Measurements from ENCODE around the gene RAP1GAP.

Gene RAP1GAP

GRCh38 chr1:21589618-21590017 is 79.5 kb downstream of the RAP1GAP start:
- DNase-seq: no peak

GRCh38 chr1:21587602-21587953 is 81.6 kb downstream of the RAP1GAP start:
- no peak for DNase-seq

- DNase-seq: no peak
Observed at GRCh38 chr1:21586846-21587601, 82.1 kb downstream of the RAP1GAP start.

GRCh38 chr1:21586222-21586621 is 82.9 kb downstream of the RAP1GAP start:
- DNase-seq: no peak

GRCh38 chr1:21585037-21585436 is 84.1 kb downstream of the RAP1GAP start:
- no peak for DNase-seq

GRCh38 chr1:21584096-21584495 is 85.1 kb downstream of the RAP1GAP start:
- DNase-seq: no peak

- DNase-seq: no peak
Observed at GRCh38 chr1:21579791-21580190, 89.4 kb downstream of the RAP1GAP start.

GRCh38 chr1:21577933-21578332 is 91.2 kb downstream of the RAP1GAP start:
- DNase-seq: no peak

- no peak for DNase-seq
Observed at GRCh38 chr1:21577324-21577723, 91.8 kb downstream of the RAP1GAP start.

GRCh38 chr1:21576798-21577187 is 92.4 kb downstream of the RAP1GAP start:
- no peak for DNase-seq

- no peak for DNase-seq
Observed at GRCh38 chr1:21576031-21576797, 92.9 kb downstream of the RAP1GAP start.

GRCh38 chr1:21575351-21575942 is 93.7 kb downstream of the RAP1GAP start:
- DNase-seq: no peak

- DNase-seq: no peak
Observed at GRCh38 chr1:21574466-21575151, 94.5 kb downstream of the RAP1GAP start.

- DNase-seq: no peak
Observed at GRCh38 chr1:21573971-21574465, 95.1 kb downstream of the RAP1GAP start.

- no peak for DNase-seq
Observed at GRCh38 chr1:21573475-21573874, 95.7 kb downstream of the RAP1GAP start.

- no peak for DNase-seq
Observed at GRCh38 chr1:21572735-21573277, 96.4 kb downstream of the RAP1GAP start.

GRCh38 chr1:21572221-21572620 is 96.9 kb downstream of the RAP1GAP start:
- no peak for DNase-seq

- DNase-seq: no peak
Observed at GRCh38 chr1:21570885-21571284, 98.3 kb downstream of the RAP1GAP start.

- DNase-seq: no peak
Observed at GRCh38 chr1:21570528-21570875, 98.7 kb downstream of the RAP1GAP start.

- DNase-seq: no peak
Observed at GRCh38 chr1:21569820-21570527, 99.2 kb downstream of the RAP1GAP start.

GRCh38 chr1:21568809-21569385 is 100.3 kb downstream of the RAP1GAP start:
- DNase-seq: no peak

All from stimulated activated CD4-positive, alpha-beta T cell treated with anti-CD3 and anti-CD28 coated beads, Interleukin-4, amount 100 ng/mL, for 1 hour (primary cell).